CD4-positive, alpha-beta T cell treated with Interleukin-4 for 1 hour (primary cell): ENCODE measurements around the gene ATG7.

Source experiments
- DNase-seq, 2 donors: peaks; one replicate each; pipeline ENCODE4 v3.0.0-alpha.2; 2020 to 2022

Gene ATG7

DNA sequence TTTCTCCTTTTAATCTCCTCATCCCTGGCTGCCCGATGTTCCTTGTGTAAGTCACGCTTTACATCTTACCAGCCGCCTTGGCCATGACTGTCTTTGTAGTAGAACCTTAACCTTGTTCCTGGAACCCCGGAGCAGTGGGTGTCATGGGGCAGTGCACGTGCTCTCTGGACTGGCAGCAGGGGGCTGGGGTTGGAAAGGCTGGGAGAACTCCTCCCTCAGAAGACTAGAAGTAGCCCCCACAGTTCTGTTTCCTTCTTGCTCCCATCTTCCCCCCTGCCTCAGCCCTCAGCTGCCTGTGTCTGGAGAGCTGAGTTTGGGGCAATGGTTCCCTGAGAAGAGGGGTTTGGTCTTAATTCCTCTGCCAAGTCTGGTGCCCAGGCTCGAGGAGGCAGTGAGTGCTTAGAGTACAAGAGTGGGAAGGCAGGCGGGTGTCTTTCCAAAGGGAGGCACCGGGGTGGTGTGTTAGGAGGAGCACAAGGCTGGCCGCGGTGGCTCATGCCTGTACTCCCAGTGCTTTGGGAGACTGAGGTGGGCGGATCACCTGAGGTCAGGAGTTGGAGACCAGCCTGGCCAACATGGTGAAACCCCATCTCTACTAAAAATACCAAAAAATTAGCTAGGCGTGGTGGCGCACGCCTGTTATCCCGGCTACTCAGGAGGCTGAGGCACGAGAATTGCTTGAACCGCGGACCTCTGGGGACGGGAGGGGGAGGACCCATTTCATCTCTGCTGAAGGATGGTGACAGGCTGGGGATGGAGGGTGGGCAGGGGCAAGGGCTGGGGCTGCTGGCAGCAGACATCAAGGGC lies 271.1 kb downstream of the ATG7 start:
- no peak for DNase-seq

DNA sequence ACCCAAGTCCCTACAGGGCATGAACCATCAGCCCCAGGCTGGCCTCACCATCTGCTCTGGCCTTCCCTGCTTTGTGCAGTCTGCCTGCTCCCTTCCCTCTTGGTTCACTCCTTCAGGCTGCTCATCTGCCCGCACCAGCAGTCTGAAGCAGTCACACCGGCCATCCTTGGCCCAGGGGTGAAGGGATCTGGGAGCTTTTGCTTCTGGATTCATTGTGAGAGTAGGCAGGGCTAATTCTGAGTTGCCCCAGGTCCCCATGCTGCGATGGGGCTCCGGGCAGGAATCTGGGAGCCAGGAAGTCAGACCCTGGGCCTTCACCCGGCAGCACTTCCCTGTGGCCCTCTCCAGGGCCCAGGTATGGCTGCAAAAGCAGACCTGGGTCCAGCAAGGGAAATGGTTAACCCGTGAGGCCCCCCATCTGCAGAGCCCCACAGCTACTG lies 271.8 kb downstream of the ATG7 start:
- no peak for DNase-seq

DNA sequence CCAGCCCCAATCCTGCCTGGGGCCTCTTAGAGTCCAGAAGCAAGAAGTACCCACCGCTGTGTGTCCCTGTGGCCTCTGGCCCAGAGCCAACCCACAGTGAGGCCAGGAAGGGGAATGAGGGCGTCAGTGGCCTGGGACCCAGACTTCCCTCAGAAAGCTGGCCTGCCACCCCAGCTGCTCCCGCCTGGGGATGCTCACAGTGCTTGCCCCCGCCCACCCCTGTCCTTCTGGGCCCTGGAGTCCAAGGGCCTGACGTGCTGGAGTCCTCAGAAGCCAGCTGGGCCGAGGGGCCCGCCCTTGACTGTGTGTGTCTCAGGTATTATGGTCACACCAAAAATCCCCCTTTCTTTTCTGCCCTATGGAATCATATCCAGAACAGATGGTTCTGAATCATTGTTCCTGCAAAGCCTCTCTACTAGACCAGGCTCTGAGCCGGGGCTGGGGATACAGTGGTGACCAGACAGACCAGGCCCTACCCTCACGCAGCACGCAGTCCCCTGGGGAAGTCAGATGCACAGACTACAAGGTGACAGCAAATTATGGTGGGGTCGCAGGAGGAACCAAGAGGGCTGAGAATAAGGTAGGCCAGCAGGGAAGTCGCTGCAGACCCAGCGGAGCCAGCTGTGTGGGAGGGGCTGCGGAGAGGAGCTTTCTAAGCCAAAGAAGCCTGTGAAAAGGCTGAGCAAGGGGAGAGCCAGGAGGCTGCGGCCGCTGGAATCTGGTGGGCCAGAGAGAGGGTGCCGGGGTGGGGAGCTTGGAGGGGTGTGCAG lies 272.4 kb downstream of the ATG7 start:
- no peak for DNase-seq

DNA sequence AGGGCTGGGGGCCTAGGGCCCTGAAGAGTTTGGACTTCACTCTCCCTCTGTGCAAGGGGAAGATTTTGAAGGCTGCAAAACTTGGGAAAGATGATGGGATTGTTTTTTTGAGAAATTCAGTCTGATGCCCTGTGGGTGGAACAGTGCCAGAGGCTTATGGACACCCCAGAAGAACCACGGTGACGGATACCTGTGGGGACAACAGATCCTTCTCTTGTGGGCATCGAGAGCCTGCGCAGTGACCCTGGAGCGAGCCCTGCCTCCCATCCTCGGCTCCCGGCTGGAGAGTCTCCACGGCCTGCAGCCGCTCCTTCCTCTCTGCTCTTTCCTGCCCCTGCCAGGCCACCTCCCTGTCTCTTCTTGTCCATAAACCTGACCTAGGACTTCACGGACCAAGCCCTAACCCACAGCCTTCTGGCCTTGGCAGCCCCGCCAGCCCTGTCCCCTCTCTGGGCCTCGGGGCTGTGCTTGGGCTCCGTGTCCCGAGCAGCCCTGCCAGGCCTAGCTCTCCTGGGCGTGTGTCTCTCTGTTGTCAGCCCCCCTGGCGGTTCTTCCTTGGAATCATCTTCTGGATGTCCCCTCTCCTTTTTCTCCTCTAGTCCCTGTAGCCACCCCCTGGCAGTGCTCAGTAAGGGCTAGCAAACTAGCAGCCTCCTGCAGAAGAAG lies 273.1 kb downstream of the ATG7 start:
- no peak for DNase-seq

DNA sequence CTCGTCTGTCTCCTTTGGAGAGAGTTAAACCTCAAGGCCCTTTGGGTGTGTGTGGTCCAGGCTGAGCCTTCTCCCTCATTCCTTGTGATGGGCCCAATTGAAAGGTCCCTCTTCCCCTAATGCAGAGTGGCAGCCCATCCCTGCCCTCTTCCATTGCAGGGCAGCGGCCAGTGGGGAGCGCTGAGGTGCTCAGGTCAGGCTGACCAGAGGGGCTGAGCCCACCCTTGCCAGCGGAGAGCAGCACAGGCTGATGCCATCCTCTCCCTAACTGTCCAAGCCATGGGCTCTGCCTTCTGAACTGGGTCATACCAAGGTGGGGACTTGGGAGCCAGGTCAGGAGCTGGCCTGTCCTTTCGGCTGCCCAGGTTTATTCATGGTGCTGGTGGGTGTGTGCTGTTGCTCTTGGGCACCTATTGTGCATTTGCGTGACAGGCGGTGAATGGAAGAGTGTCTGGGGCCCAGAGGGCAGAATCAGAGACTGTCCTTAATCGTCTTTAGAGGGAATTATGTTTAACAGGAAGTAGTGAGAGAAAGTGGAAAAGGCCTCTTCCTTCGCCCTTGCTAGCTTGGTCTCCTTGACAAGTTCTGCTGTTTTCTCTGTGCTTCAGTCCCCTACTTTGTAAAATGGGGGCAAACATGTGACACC lies 274.6 kb downstream of the ATG7 start:
- no peak for DNase-seq

DNA sequence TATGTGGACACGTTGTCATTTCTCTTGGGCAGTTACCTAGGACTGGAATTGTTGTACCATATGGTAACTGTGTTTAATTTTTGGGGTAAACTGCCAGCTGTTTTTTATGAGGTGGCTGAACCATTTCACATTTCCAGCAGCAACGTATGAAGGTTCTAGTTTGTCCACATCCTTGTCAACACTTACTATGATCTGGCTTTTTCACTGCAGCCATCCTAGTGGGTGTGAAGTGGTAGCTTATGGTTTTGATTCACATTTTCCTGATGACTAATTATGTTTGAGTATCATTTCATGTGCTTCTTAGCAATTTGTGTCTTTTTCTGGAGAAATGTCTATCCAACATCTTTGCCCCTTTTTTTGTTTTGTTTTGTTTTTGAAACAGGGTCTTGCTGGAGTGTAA lies 275.3 kb downstream of the ATG7 start:
- DNase-seq: no peak

DNA sequence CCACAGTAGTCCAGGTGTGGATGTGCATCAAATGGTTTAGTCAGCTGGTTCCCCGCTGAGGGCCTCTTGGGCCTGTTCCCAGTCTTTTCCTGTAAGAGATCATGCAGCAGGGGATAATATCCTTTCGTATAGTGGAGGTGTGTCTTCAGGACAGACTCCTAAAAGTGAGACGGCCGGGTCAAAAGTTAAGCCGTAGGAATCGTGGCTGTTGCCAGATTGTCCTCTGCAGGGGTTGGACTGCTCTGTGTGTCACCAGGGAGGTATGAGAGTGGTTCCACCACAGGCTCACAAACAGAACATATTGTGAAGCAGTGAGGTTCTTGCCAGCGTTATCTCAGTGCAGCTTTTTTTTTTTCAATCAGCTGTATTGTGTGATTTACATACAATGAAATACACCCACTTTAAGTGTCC lies 276.5 kb downstream of the ATG7 start:
- no peak for DNase-seq

DNA sequence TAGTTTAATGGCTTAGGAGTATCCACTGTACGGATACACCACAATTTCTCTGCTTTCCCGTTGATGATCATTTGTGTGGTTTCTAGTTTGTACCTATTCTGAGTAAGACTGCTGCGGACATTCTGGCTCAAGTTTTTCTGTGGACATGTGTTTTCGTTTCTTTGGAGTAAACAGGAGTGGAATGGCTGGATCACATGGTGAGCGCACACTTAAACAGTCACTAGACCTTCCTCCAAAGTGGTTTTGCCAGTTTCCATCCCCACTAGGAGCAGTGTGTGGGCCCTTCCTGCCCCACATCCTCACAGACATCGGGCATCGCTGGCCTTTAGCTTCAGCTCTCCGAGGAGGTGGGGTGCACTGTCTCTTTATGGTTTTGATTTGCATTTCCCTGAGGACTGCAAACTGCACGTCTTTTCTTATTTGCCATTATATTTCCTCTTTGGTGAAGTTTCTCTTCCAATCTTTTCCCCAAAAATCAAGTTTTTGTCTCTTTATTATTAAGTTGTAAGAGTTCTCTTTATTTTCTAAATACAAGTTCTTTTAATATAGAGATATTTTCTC lies 277.5 kb downstream of the ATG7 start:
- DNase-seq: no peak

DNA sequence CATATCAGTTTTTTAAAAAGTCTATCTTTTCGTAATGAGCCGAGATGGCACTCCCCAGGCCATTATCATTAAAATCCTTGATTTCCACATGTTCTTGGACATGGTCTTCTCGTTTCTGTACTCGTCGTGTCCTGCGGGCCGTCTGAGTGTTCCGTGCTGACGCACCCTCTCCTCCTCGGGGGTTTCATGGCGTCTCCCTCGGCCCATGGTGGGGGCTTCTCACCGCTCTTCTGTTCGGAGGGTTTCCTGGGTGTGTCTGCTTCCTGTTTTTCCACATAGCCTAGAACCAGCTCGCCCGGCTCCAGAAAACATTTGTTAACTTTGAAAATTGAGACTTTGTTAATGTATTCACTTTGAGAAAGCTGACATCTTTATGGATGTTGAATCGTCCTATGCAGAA lies 278.8 kb downstream of the ATG7 start:
- no peak for DNase-seq

DNA sequence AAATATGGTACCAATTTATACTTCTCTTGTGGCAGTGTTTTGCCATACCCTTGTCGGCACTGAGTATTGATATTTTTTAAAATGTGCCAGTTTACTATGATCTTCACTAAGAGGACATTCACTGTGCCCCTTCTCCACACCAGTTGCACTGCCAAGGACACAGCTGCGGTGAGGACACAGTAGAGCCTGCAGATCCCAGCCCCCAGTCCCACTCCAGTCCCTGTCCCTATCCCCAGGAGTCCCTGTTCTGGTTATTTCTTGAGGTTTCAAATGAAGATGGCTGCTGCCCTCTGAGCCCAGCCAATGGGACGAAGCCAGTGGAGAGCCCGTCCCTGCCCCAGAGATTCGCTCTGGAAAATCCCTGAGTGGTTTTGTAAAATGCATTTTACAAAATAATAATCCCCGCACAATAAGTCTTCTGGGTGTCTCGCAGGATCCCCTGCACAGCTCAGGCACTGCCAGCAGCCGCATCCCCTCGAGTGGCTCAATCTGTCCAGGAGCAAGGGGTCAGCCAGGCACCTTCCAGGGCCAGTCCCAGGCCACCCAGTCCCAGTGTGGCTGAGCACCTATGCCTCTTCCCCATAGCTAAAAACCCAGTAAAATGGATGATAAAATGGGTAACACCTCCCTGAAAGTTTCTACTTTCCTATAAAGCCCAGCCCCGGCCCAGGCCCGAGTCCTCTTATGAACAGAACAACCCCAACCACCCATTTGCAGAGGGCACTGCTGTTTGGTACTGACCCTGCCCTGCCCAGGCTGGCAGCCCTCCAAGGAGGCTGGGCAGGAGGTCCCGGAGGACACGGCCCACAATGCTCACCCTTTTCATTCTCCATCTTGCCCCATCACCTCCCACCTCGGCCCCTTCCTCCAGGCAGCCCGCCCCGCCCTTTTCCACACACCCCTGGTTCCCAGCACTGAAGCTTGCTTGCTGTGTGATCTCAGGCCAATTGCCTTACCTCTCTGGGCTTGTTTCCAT lies 280.4 kb downstream of the ATG7 start:
- no peak for DNase-seq

DNA sequence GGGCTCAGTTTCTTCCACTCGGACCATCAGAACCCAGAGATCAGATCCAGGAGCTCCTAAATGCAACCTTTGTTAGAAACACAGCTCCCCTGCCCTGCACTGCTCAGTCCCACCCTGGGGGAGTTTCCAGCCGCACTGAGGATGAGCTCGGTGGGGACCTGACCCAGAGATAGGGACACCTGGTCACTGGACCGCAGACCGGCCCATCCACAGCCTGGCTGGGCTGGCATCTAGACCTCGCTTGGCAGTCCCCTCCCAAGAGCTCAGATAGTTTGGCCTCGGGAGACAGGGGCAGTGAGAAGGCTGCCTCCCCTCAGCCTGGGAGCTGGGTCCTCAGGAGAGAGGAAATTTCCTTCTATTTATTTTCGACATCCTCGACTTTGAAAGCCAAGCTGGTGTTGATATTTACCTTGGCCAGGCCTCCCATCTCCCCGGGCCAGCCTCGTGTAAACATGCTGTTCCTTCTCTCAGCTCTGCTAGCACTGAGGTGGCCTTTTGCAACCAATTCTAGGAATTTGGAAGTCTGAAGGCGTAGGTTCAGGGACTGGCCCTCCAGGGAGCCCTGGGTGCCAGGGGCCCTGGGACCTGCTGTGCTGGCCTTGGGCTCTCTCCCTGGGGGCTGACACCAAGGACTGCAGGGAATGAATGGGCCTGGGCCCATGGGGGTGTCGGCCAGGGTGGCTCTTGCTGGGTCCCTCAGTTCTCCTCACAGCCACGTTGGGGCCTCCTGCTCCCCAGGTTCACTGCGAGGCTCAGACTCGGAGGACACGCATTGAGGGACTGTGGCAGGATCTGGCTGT lies 281.4 kb downstream of the ATG7 start:
- DNase-seq: no peak

DNA sequence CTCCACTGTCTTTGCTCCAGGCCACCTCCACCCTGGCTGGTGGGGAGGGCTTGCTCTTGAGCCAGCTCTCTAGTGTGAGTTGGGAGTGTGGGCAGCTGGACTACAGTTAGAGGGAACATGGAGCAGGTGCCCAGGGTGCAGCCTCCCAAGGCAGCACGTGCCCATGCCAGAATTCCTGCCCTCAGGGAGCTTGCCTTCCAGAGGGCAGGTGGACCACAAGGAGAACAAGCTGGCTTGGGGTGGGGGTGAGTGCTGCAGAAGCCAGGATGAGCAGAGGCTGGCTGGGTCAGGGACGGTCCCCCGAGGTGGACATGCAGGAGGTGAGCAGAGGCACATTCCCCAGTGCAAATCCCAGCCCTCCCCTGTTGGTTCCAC lies 282.0 kb downstream of the ATG7 start:
- DNase-seq: no peak

DNA sequence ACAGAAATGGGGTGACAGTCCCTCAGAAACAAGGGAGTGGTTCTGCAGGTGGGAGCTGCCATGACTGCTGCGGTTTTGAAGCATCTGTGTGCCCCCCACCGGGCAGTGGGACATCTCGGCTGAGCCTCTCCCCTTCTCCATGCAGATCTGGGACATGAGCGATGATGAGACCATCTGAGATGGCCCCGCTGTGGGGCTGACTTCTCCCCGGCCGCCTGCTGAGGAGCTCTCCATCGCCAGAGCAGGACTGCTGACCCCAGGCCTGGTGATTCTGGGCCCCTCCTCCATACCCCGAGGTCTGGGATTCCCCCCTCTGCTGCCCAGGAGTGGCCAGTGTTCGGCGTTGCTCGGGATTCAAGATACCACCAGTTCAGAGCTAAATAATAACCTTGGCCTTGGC lies 282.5 kb downstream of the ATG7 start:
- no peak for DNase-seq

DNA sequence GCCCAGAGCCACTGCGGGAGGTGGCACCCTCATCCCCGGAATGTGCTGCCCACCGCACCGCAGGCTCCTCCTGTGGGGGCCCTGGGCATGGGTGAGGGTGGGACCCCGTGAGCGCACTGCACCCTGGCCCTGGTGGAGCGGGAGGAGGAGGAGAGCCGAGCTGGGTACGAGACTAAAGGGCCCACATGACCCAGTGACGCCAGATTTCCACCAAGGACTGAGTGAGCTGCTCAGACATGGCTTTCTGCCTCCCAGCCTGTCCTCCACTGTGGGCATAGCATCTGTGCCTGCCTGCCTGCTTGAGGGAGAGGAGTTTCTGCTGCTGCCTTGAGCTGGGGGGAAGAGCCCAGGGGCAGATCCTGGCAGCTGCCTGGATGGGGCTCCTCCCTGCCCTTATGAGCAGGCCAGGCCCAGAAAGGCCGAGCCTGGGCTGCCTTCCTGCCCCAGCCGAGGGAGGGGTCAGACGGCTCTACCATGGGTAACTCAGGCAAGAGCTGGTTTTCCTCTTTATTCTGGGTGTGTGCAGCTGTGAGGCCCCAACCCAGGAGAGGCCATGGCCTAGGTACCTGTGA lies 283.1 kb downstream of the ATG7 start:
- no peak for DNase-seq

DNA sequence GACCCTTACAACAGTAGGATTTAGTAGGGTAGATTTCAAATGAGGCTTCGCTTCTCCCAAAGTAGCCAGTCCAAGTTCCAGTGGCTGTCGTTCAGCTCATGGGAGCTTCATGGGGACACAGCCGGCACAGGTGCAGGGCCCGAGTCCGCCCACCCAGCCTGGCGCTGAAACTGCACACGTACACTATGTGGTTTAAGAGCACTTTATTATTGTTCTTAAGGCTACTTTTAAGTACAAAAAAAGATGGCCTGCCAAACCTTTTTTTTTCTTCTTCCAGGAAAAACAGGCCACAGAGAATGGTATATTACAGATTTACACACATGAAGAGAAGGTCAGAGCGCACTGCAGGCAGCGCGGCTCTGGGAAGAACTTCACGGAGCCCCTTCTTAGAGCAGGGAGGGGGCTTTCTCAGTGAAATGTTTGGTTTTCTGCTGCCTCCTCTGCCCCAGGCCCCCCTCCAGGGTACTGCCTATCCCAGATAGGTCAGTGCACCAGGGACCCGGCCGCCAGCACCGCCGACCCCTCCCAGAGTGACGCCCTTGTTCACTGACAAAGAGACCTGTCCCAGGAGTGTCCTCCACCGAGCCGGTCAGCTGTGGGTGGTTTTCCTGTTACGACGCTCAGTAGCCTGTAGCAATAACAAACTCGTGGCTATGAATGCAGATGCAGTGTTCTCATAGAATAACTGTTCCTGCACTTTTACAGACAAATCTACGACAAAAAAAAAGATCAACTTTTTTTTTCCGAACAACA lies 283.9 kb downstream of the ATG7 start:
- no peak for DNase-seq

DNA sequence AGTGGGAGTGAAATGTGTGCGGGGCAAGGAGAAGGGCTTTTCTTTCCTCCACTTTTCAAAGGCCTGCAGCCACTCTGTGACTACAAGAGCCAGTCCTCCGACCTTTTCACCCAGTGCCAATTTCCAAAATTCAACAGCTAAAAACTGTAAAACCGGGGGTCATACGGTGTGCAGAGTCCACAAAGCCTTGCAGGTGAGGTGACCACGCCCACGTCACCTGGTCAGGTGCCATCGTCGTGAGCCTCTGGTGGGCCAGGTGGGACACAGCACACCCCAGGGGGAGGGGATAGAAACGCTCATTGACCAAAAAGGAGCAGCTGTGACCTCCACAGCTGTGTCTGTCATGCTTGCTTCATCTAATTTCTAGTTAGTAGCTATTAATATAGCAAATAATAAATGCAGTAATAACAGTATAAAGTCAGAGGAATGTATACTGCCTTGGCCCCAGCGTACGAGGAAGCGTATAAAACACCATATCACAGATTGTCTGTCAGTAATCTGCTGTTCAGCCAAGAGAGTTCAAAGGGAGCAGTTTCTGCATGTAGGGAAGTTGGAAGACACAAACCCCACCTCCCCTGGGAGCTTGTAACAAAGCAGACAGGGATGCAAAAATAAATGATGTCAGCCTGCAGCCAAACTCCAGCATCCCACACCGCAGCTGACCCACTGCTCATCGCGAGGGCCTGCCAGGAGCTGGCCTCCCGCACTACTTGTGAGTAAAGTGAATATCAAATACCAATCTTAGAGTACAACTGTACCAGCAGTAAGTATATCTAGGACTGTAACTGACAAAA lies 284.9 kb downstream of the ATG7 start:
- no peak for DNase-seq

DNA sequence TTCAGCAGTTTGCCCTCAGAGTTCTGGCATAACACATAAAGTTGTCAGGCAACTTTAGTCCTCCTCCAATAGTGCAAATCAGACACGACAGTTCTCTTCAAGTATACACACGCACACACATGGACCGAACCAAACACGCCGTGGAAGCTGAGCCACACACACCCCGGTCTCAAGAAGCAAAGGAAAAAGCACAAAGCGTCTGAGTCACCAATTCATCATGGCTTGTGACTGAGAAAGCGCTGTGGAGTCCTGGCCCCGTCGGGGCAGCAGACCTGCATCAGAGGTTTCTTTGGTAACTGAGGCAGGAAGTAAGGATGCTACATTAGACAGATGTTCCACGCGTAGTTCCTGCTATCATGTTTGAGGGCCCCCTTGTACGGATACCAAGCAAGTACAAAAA lies 285.8 kb downstream of the ATG7 start:
- no peak for DNase-seq

DNA sequence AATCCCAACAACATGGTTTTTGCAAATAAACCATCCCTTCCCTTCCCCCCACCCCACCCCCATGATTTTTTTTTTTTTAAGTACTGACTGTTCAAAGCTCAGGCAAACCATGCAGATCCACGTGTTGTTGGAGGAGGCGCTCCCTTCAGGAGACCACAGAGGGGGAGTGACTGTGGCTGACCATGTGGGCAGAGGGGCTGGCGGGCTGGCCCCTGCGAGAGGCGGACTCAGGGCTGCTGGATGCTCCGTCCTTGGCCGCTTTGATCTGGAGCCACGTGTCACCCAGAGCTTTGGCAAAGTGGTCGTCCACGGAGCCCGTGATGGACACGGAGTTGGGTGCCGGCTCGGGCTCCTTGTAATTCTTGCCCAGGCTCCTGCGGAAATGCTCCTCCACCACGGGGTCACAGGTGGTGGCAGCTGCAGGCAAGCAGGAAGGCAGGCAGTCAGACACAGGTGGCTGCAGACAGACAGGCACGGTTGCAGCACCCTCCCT lies 286.3 kb downstream of the ATG7 start:
- DNase-seq: no peak
